HEK293 (cell line): ENCODE measurements around the gene EFHD1.

ENCODE experiments used
- CTCF ChIA-PET: fragments of 350-600 bp; formaldehyde crosslinking; extraction: SDS; loops from one replicate; lab custom pipeline; 2021; ENCODE audit warnings: antibody characterized with exemption; lab: Yijun Ruan, JAX
- POLR2A ChIA-PET: fragments of 300-600 bp; formaldehyde crosslinking; extraction: SDS; loops from one replicate; lab custom pipeline; 2020; ENCODE audit warnings: antibody characterized with exemption, inconsistent platforms; lab: Yijun Ruan, JAX
- H3K27ac ChIP-seq: fragments of 200-500 bp; sonication (Bioruptor generic); 2 replicates; pipeline ENCODE4 v1.5.1; 2014; ENCODE audit warnings: low read depth, low read length, control low read depth, inconsistent platforms; ENCODE audit errors: extremely low read depth
- H3K36me3 ChIP-seq, 2 experiments: fragments of 200-500 bp in 1 of 2; sonication (Bioruptor generic) in 1 of 2; 1 replicate in 1 of 2; 2 replicates in 1 of 2; pipeline ENCODE4 v1.5.1; 2014 to 2017; ENCODE audit warnings: inconsistent platforms in 2 of 2, low read length in 2 of 2; ENCODE audit not compliant: control insufficient read depth in 2 of 2, insufficient read depth in 1 of 2
- H3K4me1 ChIP-seq: fragments of 200-500 bp; sonication (Bioruptor generic); 2 replicates; pipeline ENCODE4 v1.5.1; 2014; ENCODE audit warnings: mild to moderate bottlenecking, low read length, inconsistent platforms; ENCODE audit not compliant: control insufficient read depth, insufficient read depth
- H3K4me3 ChIP-seq: 2 replicates; pipeline ENCODE4 v1.5.1; 2011; ENCODE audit warnings: low read depth, mild to moderate bottlenecking, control low read depth, low read length, moderate library complexity
- H3K9me3 ChIP-seq: fragments of 200-500 bp; sonication (Bioruptor generic); 2 replicates; pipeline ENCODE4 v1.5.1; 2014; ENCODE audit warnings: low read depth, low read length, inconsistent platforms; ENCODE audit not compliant: control insufficient read depth, insufficient read depth
- INSM2 ChIP-seq: fragments of 450-650 bp; formaldehyde crosslinking; IDR thresholded peaks from 2 replicates; pipeline ENCODE4 v1.5.1; 2016; ENCODE audit warnings: missing biosample characterization, missing genetic modification characterization
- KLF1 ChIP-seq: fragments of 450-650 bp; formaldehyde crosslinking; IDR thresholded peaks from 2 replicates; pipeline ENCODE4 v1.5.1; 2016; ENCODE audit warnings: missing biosample characterization, missing genetic modification characterization
- PRDM2 ChIP-seq: fragments of 450-650 bp; formaldehyde crosslinking; IDR thresholded peaks from 2 replicates; pipeline ENCODE4 v1.5.1; 2016; ENCODE audit warnings: missing biosample characterization, missing genetic modification characterization, borderline replicate concordance
- ZBTB1 ChIP-seq: fragments of 450-650 bp; formaldehyde crosslinking; IDR thresholded peaks from 2 replicates; pipeline ENCODE4 v1.5.1; 2016; ENCODE audit warnings: missing biosample characterization, missing genetic modification characterization
- ZBTB10 ChIP-seq: fragments of 450-650 bp; formaldehyde crosslinking; IDR thresholded peaks from 2 replicates; pipeline ENCODE4 v1.5.1; 2016; ENCODE audit warnings: missing biosample characterization, missing genetic modification characterization
- ZNF138 ChIP-seq: fragments of 450-650 bp; formaldehyde crosslinking; IDR thresholded peaks from 2 replicates; pipeline ENCODE4 v1.5.1; 2016; ENCODE audit warnings: missing biosample characterization, missing genetic modification characterization, borderline replicate concordance
- ZNF23 ChIP-seq: fragments of 450-650 bp; formaldehyde crosslinking; IDR thresholded peaks from 2 replicates; pipeline ENCODE4 v1.5.1; 2016; ENCODE audit warnings: missing biosample characterization, missing genetic modification characterization, borderline replicate concordance
- ZNF621 ChIP-seq: fragments of 450-650 bp; formaldehyde crosslinking; IDR thresholded peaks from 2 replicates; pipeline ENCODE4 v1.5.1; 2017; ENCODE audit warnings: missing biosample characterization, missing genetic modification characterization

Gene EFHD1

GRCh38 chr2:232728785-232729184 is 95.4 kb downstream of the EFHD1 start (continued):
- TF ChIP-seq PRDM2 (tag by site-specific recombination), result no peak

DNA sequence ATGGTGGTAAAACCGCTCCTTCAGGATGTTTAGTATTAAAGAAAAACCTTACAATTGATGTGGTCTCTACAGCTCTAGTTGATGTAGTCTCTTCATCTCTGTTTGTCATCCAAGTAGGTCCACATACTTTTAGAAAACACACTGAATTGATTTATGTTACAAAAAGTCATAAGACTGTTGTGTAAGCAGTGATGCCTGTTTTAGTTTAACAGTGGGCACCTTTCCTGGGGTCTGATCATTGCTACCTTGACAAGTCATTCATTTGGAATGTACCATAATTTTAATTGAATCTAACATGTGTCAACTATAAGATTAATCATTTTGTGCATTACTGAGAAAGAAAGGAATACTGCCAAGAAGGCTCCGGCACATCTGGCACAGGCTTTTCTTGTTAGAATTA is 98.1 kb downstream of the EFHD1 start:
- ChIA-PET CTCF (interaction anchor here (0.6 to 0.9 kb wide), 2 partner anchors 61 to 323 kb away, joined by 3 to 5 read pairs; no protein-coding TSS in a partner anchor), POLR2A (no interaction called here)
- TF ChIP-seq INSM2 (tag by site-specific recombination) (no peak), KLF1 (tag by site-specific recombination) (no peak), ZNF23 (tag by site-specific recombination) (no peak), ZNF138 (tag by site-specific recombination) (no peak), ZNF621 (tag by site-specific recombination) (no peak), ZBTB1 (tag by site-specific recombination) (no peak), ZBTB10 (tag by site-specific recombination) (no peak)
- TF ChIP-seq, all 188 proteins: peak for 0
- no peaks in the 10 kb centered on the region for H3K9me3 ChIP-seq
- H3K36me3 ChIP-seq, result peaks cover 32 to 68% of the 10 kb centered on the region in 2 experiments
- no peak overlapping the region for H3K27ac ChIP-seq
- H3K4me1 ChIP-seq, result no peaks in the 10 kb centered on the region
- H3K4me3 ChIP-seq, result no peak overlapping the region
